HFFc6 (cell line): Measurements from ENCODE around the gene DFFA. TPM values are rescaled to one million over a fixed set of nuclear protein-coding genes. Genes with fewer than 3 reads are reported as not detected.
"Not testable (repeated sequence)": the region's sequence is repeated elsewhere in the genome, so short reads cannot be mapped to it uniquely, and the experiment has no call there.

Experiments
- DNase-seq: peaks from one replicate; pipeline ENCODE4 v3.0.0-alpha.2; 2018
- H3K27ac Mint-ChIP-seq: 2 replicates; pipeline ENCODE4 v1.8.0; 2020; ENCODE audit warnings: mild to moderate bottlenecking, mixed read lengths
- H3K27me3 Mint-ChIP-seq: 2 replicates; pipeline ENCODE4 v1.8.0; 2021; ENCODE audit warnings: mild to moderate bottlenecking, moderate library complexity, mixed read lengths; ENCODE audit not compliant: insufficient read depth
- H3K36me3 Mint-ChIP-seq: 2 replicates; pipeline ENCODE4 v1.8.0; 2021; ENCODE audit warnings: low read depth, mixed read lengths
- H3K4me1 Mint-ChIP-seq: 2 replicates; pipeline ENCODE4 v1.8.0; 2020; ENCODE audit warnings: low read depth, mixed read lengths
- H3K4me3 Mint-ChIP-seq: 2 replicates; pipeline ENCODE4 v1.8.0; 2020; ENCODE audit warnings: mild to moderate bottlenecking, moderate library complexity, mixed read lengths
- H3K9me3 Mint-ChIP-seq: 2 replicates; pipeline ENCODE4 v1.8.0; 2020; ENCODE audit warnings: mild to moderate bottlenecking, mixed read lengths
- total RNA-seq, 6 experiments: library from RNA; stranded (reverse); fragmentation: NEBNext Ultra II Directional; extraction: Animal tissue kit (Norgen Biotek cat#: 25700); gene quantifications; 2 replicates in 1 of 6; 3 replicates in 5 of 6; pipeline ENCODE4 v1.2.3, GENCODE V29; 2021
- TF ChIP-seq, protein P1 (sequence below): fragments of 200-600 bp; sonication (generic); IDR thresholded peaks from 2 replicates; pipeline ENCODE4 v1.5.0; 2021; ENCODE audit warnings: antibody characterized with exemption, mild to moderate bottlenecking

The DFFA gene
- total RNA-seq, 6 experiments from 2014 or later, result 44.1 to 58.6 (median 48.4) TPM

DNA sequence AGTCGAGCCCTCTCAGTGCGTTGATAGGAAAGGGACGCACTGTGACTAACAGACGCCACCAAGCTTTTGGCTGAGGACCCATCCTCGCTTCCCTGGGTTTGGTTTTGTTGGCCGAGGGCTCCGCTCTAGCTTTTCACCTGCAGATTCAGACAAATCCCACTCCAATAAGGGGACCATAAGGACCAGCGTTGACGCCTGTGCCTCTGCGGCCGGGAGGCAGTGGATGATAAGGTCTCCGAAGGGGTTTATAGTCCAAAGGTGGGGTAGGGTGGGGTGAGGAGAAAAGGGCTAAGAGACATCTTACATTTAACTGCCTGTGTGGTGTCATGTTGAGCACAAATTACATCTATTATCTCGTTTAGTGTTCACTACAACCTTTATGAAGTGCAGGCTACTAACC lies 3.2 kb upstream of the DFFA start:
- Mint-ChIP-seq H3K36me3 (no peaks in the 10 kb centered on the region; the same call in 1 of the 2 replicates), H3K9me3 (no peaks in the 10 kb centered on the region), H3K4me1 (peaks cover 22% of the 10 kb centered on the region), H3K27me3 (no peaks in the 10 kb centered on the region; the same call in 1 of the 2 replicates), H3K27ac (peak overlapping the region; percentile 74), H3K4me3 (peak overlapping the region; percentile 94)
- TF ChIP-seq, protein P1, sequence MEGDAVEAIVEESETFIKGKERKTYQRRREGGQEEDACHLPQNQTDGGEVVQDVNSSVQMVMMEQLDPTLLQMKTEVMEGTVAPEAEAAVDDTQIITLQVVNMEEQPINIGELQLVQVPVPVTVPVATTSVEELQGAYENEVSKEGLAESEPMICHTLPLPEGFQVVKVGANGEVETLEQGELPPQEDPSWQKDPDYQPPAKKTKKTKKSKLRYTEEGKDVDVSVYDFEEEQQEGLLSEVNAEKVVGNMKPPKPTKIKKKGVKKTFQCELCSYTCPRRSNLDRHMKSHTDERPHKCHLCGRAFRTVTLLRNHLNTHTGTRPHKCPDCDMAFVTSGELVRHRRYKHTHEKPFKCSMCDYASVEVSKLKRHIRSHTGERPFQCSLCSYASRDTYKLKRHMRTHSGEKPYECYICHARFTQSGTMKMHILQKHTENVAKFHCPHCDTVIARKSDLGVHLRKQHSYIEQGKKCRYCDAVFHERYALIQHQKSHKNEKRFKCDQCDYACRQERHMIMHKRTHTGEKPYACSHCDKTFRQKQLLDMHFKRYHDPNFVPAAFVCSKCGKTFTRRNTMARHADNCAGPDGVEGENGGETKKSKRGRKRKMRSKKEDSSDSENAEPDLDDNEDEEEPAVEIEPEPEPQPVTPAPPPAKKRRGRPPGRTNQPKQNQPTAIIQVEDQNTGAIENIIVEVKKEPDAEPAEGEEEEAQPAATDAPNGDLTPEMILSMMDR, result no peak
- no peak for DNase-seq

DNA sequence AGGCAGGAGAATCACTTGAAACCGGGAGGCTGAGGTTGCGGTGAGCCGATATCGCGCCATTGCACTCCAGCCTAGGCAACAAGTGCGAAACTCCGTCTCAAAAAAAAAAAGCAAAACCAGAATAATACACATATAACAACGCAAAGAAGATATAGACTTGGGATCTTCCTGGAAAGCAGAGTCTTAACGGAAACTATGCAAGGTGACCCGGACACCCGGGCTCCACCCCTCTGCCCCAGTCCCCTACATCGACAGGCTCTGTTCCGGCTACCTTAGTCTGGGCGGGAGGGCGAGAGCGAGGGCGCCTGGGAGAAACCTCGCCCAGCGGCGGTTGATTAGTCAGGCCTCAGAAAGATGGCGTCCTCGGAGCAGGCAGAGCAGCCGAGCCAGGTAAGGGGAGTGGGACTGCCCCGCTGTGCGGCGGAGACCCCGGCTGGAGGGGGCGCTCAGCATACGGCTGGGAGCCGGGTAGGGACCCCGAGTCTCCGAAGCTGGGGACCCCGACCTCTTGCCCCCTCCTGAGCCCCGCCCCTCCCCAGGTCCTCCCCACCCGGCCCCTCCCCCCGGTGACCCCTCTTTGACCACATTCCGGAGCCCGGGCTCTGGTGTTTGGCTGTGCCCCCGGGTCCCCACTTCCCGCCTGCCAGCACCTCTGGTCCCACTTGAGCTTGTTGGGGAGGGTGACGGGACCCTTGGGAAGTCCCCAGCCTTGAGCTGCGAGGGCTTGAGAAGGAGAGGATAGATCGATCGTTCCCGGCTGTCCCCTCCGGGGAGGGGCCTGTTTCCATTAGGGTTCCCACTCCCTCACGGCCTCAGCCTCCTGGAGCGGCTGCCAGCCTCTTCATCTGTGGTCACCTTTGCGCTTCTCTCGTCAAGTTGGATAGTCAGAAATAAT lies 2.5 kb upstream of the DFFA start, which contains the start of gene PEX14:
TSS of gene PEX14 (plus strand) at position 338 of the 895 bp plus-strand sequence. CDS start at position 355, 17 bp downstream.
- DNase-seq, result peak; percentile 83
- H3K27ac Mint-ChIP-seq, result peak within 1 kb of the TSS; percentile 74
- TF ChIP-seq, protein P1, result no peak
- H3K27me3 Mint-ChIP-seq, result no peaks in the 10 kb centered on the region; the same call in 1 of the 2 replicates
- H3K9me3 Mint-ChIP-seq, result no peaks in the 10 kb centered on the region
- H3K36me3 Mint-ChIP-seq, result no peaks in the 10 kb centered on the region; the same call in 1 of the 2 replicates
- H3K4me3 Mint-ChIP-seq, result peak within 1 kb of the TSS; percentile 94
- peaks cover 22% of the 10 kb centered on the region for H3K4me1 Mint-ChIP-seq

DNA sequence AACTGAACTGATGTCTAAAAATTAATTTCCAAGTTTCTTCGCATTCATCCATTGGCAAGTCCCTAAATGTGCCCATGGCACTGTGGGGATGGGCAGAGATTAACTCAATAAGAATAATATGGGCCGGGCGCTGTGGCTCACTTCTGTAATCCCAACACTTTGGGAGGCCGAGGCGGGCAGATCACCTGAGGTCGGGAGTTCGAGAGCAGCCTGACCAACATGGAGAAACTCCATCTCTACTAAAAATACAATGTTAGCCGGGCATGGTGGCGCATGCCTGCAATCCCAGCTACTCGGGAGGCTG lies 1.9 kb upstream of the DFFA start:
- DNase-seq, H3K36me3 Mint-ChIP-seq, H3K27me3 Mint-ChIP-seq, H3K9me3 Mint-ChIP-seq: not testable (repeated sequence)
- Mint-ChIP-seq H3K4me1 (peaks cover 22% of the 10 kb centered on the region), H3K4me3 (peak overlapping the region; percentile 94), H3K27ac (peak overlapping the region; percentile 58; the same call in 1 of the 2 replicates)

DNA sequence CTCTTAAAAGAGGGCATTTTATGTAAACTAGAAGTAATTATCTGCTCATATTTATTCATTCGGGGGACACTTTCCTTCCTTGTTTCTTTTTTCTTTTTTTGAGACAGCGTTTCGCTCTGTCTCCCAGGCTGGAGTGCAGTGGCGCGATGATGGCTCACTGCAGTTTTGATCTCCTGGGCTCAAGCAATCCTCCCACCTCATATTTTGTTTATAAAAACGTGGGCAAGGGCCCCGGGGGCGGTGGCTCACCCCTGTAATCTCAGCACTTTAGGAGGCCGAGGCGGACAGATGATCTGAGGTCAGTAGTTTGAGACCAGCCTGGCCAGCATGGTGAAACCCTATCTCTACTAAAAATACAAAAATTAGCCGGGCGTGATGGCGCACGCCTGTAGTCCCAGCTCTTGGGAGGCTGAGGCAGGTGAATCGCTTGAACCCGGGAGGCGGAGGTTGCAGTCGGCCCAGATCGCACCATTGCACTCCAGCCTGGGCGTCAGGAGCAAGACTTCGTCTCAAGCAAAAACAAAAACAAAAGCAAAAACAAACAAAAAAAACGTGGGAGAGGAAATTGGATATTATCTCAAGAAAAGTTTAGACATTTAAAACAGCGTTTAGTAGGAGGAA lies 926 bp upstream of the DFFA start:
- peaks cover 6% of the 10 kb centered on the region for H3K36me3 Mint-ChIP-seq
- H3K27ac Mint-ChIP-seq, result no peak overlapping the region; the same call in 1 of the 2 replicates
- peak overlapping the region; percentile 97 for H3K4me3 Mint-ChIP-seq
- TF ChIP-seq, protein P1, result no peak
- no peaks in the 10 kb centered on the region; the same call in 1 of the 2 replicates for H3K27me3 Mint-ChIP-seq
- no peaks in the 10 kb centered on the region for H3K9me3 Mint-ChIP-seq
- peaks cover 22% of the 10 kb centered on the region for H3K4me1 Mint-ChIP-seq
- no peak for DNase-seq

DNA sequence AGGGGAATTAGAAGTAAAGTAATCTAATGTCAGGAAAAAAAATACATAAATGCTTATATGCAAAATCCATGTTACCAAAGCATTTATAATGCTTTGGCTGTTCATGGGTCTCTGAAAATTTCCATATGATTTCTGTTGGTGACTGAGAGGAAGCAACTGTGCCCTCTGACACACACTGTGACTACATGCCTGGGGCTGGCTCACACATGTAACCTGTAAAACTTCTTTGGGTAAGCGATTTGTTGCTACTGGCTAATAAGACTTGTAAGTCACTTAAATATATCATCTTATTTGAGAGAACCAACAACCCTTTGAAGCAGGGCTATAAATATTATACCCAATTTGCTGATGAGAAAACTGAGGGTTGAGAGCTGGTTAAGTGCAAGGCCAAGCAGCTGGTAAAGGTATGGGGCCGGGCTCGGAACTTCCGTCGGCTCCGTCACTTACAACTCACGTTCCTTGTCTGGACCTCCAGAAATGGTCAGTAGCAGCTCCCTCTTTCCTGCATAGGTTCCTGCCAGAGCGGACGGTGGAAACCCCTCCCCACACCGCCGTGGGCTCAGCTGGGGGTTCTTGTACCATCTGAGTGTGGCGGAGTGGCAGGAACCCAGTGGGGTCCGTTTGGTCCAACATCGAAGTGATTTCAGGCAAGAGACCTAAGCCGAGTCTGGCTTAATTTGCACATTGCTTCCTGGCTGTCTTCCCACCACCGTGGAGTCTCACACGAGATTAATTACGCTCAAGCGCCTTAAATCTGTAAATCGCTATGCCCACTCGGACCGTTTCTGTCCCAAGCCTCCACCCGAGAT lies 714 bp downstream of the DFFA start:
- Mint-ChIP-seq H3K36me3 (peaks cover 12% of the 10 kb centered on the region), H3K27me3 (no peaks in the 10 kb centered on the region; the same call in 1 of the 2 replicates), H3K9me3 (no peaks in the 10 kb centered on the region), H3K4me1 (peaks cover 19% of the 10 kb centered on the region), H3K27ac (peak overlapping the region; percentile 92), H3K4me3 (peak overlapping the region; percentile 97)
- TF ChIP-seq, protein P1, result no peak
- peak; percentile 24 for DNase-seq
